TTC549 (cell line): ENCODE measurements around the gene NT5C2.

ENCODE experiments used
- FAIRE-seq: peaks from 2 replicates; lab custom pipeline; 2012; peaks lifted over from hg19 to GRCh38; lab: Jason Lieb, UNC

The NT5C2 gene

GRCh38 chr10:103054621-103055020 lies 138.5 kb downstream of the NT5C2 start:
- FAIRE-seq: no peak

DNA sequence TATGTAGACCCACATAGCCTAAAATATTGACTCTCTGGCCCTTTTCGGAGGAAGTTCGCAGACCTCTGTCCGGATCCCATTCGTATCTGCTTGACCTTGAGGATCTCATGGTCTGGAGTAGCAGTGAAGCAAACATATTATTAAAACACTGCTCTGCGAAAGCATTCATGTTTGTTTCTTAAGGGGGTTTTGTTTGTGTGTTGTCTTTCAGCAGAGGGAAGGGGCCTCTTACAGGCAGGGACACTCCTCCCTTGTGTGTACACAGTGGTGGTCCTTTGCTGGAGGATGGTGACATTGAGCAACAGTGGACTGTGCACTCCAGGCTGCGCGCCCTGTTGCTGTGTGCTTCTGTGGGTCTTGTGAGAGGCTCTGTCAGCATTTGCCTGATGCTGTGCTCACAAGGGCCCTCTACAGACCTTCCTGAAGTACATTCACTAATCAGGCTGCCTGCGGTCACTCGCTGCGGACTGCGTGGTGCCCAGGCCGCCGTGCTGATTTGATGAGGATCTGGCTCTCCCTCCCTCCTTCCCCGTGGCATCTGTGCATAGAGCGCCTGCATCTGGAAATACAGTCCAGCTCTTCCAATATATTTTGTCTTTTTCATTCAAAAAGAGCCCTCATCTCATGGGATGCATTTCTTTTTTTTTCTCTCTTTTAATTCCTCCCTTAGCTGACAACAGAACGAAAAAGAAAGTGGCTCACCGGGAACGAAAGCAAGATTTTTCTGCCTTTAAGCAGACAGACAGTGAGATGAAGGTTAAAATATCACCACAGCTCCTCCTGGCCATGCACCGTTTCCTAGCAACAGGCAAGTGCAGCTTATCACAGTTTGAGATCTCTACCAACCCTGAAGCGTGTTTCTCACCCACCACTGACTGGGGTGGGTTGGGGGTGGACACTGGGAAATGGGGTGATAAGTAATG lies 139.2 kb downstream of the NT5C2 start:
- peak; percentile 73 for FAIRE-seq

GRCh38 chr10:103049237-103049636 lies 143.8 kb downstream of the NT5C2 start:
- no peak for FAIRE-seq

GRCh38 chr10:103047381-103047780 lies 145.7 kb downstream of the NT5C2 start:
- FAIRE-seq: no peak

DNA sequence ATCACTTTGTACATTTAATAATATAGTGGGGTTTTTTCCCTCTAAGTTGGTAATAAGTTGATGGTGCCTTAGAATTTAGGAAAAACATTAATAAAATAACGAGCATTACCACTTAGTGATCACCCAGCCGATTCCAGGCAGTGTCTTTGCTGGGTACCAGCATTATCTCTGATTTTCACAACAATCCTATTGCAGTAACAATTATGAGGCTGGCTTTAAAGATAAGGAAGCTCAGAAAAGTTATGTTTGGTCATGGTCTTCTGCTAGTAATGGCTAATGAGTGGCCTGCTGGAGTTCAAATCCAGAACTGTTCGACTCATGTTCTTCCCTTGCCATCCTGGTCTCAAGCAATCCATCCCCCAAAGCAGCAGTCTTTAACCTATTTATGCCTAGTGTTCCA lies 147.1 kb downstream of the NT5C2 start:
- no peak for FAIRE-seq

DNA sequence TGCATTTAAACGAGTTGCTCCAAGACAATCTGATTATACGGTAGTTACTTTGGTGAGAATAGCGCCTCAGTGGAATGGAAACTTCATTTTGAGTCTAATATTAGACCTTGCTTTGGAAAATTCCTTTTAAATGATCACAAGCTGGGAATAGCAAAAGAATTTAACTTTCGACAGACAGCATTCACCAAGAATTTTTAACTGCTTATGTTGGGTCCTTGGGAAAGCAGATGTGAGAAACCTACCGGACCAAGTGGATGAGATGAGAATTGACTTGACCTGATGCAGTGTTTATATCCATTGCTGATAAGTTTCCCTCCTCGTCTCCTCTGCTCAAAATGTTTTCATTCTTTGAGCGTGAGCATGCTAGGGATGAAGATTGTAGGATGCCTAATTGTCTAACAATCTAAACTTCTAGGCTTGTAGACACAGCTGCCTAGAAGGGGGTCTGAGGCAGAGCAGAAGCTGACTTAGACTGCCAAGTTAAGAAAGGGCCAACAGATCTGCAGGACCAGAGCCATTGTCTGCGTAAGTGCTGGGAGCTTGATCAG lies 148.1 kb downstream of the NT5C2 start:
- FAIRE-seq: no peak

DNA sequence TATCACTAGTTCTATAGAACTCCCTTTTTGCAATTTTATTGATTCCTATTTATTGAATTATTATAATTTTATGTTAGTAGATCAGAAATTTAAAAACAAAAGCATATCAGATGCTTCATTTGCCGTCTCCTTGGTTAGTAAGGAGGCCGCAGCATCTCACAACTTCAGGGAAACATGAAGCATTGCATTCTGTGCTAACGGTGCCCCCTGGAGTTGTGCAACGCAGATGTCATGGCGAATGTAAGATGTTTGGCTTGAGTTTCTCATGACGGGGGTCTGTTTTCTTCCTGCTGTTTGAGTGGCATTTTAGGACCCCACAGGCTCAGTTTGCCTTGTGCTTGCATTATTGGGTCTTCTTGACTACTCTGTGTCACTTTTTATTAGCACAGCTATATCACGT lies 150.2 kb downstream of the NT5C2 start:
- FAIRE-seq: no peak

DNA sequence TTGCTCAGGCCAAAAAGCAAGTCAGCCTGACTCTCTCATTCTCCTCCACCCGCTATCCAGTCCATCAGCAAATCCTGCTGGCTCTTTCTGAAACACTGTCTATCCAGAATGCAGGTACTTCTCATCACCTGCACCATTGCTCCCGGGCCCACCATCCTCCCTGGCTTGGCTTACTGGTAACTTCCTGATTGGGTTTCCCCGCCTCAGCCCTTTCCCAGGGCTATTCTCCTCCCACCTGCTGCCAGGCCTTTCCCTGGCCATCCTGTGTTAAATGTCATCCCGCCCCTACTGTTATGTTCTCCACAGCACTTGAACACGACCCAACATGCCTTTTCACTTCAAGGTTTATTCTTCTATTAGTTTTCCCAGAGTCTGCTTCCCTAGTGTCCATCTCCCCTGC lies 150.9 kb downstream of the NT5C2 start:
- FAIRE-seq: no peak

DNA sequence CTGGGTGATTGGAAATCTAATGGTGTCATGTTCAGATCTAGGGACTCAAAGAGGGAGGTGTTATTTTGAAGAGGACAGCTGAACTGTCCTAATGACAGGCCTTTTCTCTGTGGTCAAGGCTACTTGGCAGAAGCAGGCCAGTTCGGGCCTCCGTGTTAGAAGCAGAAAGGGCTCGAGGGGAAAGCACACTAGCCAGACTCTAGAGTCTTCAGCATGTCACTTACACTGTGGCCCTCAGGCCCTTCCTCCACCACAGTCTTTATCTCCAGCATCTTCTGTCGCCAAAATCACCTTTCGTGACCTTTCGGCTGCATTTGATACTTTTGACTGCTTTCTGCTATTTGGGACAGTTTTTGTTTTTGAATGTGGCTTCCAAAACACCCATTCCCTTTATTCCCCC lies 151.7 kb downstream of the NT5C2 start:
- FAIRE-seq: no peak

GRCh38 chr10:103040418-103040817 lies 152.7 kb downstream of the NT5C2 start:
- FAIRE-seq: no peak

DNA sequence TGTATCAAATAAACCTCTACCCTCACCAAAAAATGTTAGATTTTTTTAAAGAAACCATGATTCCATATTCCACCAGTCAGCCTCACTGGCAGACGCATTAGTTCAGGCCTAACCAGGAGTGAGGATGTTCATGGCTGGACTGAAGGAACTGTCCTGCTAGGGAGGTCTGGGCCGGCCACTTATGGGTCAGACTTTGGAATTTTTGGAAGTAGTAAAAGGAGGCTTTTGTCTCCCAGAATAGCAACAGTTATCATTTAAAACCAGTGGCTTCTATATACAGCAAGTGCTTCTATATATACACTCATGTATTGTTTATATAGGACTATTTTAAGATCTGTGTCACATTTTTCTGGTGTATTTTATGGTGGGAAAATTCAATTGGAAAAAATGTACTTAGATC lies 154.5 kb downstream of the NT5C2 start:
- no peak for FAIRE-seq
